Karpas-422 (cell line): ENCODE results near the gene UBR1. TPM values are rescaled to one million over a fixed set of nuclear protein-coding genes. Genes with fewer than 3 reads are reported as not detected.

Experiments used
- DNase-seq: peaks from one replicate; pipeline ENCODE4 v3.0.0-alpha.2; 2015
- H2AFZ ChIP-seq: fragments of 200-600 bp; sonication (generic); 2 replicates; pipeline ENCODE4 v1.6.1; 2014; ENCODE audit warnings: antibody characterized with exemption, low read length, mixed read lengths
- H3K27ac ChIP-seq: fragments of 200-600 bp; sonication (generic); 2 replicates; pipeline ENCODE4 v1.5.1; 2014; ENCODE audit warnings: mild to moderate bottlenecking, low read length, moderate library complexity
- H3K27me3 ChIP-seq: fragments of 200-600 bp; sonication (generic); 2 replicates; pipeline ENCODE4 v1.6.1; 2014; ENCODE audit warnings: low read length, mixed read lengths
- H3K36me3 ChIP-seq: fragments of 200-600 bp; sonication (generic); 2 replicates; pipeline ENCODE4 v1.6.1; 2014; ENCODE audit warnings: low read length, mixed read lengths; ENCODE audit not compliant: insufficient read depth
- H3K4me1 ChIP-seq: fragments of 200-600 bp; sonication (generic); 2 replicates; pipeline ENCODE4 v1.6.1; 2014; ENCODE audit warnings: mild to moderate bottlenecking, low read length, mixed read lengths
- H3K4me2 ChIP-seq: fragments of 200-600 bp; sonication (generic); 2 replicates; pipeline ENCODE4 v1.6.1; 2014; ENCODE audit warnings: low read length, low read depth, mild to moderate bottlenecking; ENCODE audit not compliant: poor library complexity, severe bottlenecking
- H3K4me3 ChIP-seq: fragments of 200-600 bp; sonication (generic); 2 replicates; pipeline ENCODE4 v1.5.1; 2014; ENCODE audit warnings: mild to moderate bottlenecking, antibody characterized with exemption, low read length, mixed read lengths
- H3K79me2 ChIP-seq: fragments of 200-600 bp; sonication (generic); 2 replicates; pipeline ENCODE4 v1.6.1; 2014; ENCODE audit warnings: mild to moderate bottlenecking, low read length, mixed read lengths
- H3K9ac ChIP-seq: fragments of 200-600 bp; sonication (generic); 2 replicates; pipeline ENCODE4 v1.6.0; 2014; ENCODE audit warnings: low read length
- H3K9me2 ChIP-seq: fragments of 200-600 bp; sonication (generic), shearing (Covaris generic); replicated peaks from 2 replicates; pipeline ENCODE4 v1.6.0; 2014; ENCODE audit warnings: mild to moderate bottlenecking, low read length, moderate library complexity; ENCODE audit not compliant: insufficient read depth
- H3K9me3 ChIP-seq: fragments of 300-700, 200-600 bp; sonication (generic); 2 replicates; pipeline ENCODE4 v1.6.1; 2014; ENCODE audit warnings: low read length, mixed read lengths
- H4K20me1 ChIP-seq: fragments of 200-600 bp; sonication (generic); 2 replicates; pipeline ENCODE4 v1.6.1; 2014; ENCODE audit warnings: mild to moderate bottlenecking, antibody characterized with exemption, low read length, low read depth; ENCODE audit not compliant: insufficient read depth
- total RNA-seq: library from RNA; depleted of rRNA; stranded (reverse); fragments of >200 nt; shearing (Covaris generic); gene quantifications from 2 replicates; pipeline ENCODE4 v1.2.3, GENCODE V29; 2014; ENCODE audit warnings: low replicate concordance

The UBR1 gene
- total RNA-seq, 1 experiment from 2014 or later: 56.0 TPM

GRCh38 chr15:42939841-42940240 lies 166.0 kb downstream of the UBR1 start:
- Histone ChIP-seq H3K9me3 (no peaks in the 10 kb centered on the region), H3K4me2 (no peak overlapping the region), H3K9ac (no peak overlapping the region), H3K79me2 (no peaks in the 10 kb centered on the region), H3K27me3 (no peaks in the 10 kb centered on the region), H3K36me3 (peaks cover 9% of the 10 kb centered on the region; the same call in 1 of the 2 replicates), H3K9me2 (no peaks in the 10 kb centered on the region), H3K4me3 (no peak overlapping the region), H2AFZ (no peak overlapping the region), H3K27ac (no peak overlapping the region), H4K20me1 (no peaks in the 10 kb centered on the region), H3K4me1 (no peaks in the 10 kb centered on the region)
- no peak for DNase-seq

- H3K79me2 ChIP-seq: no peaks in the 10 kb centered on the region
Observed at GRCh38 chr15:42937143-42937542, 168.7 kb downstream of the UBR1 start.

DNA sequence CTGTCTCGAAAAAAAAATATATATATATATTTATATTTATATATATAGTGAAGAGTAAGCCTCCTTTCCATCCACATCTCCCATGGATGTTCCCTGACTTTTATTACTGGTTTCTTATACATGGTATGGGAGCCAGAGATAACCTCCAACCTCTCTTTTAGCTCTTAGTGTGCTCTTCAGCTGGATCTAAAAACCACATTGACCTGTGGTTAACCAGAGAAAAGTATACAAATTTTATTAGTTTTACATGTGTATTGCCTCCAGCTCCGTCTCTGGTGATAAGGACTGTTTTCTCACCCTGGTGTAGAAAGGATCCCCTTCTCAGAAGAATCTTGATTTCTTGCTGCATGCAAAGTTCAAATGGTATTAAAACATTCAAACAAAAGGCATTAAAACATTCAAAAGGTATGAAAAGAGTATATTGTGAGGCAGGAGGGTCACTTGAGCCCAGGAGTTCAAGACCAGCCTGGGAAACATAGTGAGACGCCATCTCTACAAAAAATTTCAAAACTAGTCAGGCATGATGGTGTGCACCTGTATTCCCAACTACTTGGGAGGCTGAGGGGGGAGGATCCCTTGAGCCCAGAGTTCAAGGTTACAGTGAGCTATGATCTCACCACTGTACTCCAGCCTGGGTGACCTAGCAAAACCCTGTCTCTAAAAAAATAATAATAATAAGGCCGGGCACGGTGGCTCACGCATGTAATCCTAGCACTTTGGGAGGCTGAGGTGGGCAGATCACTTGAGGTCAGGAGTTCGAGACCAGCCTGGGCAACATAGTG lies 171.8 kb downstream of the UBR1 start:
- no peak for DNase-seq
- H3K4me2 ChIP-seq: no peak overlapping the region
- no peaks in the 10 kb centered on the region for H3K9me3 ChIP-seq
- no peaks in the 10 kb centered on the region for H3K27me3 ChIP-seq
- no peaks in the 10 kb centered on the region for H3K36me3 ChIP-seq
- H4K20me1 ChIP-seq: no peaks in the 10 kb centered on the region
- no peak overlapping the region for H3K4me3 ChIP-seq
- no peaks in the 10 kb centered on the region for H3K79me2 ChIP-seq
- H3K9ac ChIP-seq: no peak overlapping the region
- H3K9me2 ChIP-seq: no peaks in the 10 kb centered on the region
- H2AFZ ChIP-seq: no peak overlapping the region
- no peaks in the 10 kb centered on the region for H3K4me1 ChIP-seq
- H3K27ac ChIP-seq: no peak overlapping the region

More at GRCh38 chr15:42937143-42937542, 168.7 kb downstream of the UBR1 start:
- Histone ChIP-seq H3K4me2 (no peak overlapping the region), H3K9me3 (no peaks in the 10 kb centered on the region), H3K9me2 (no peaks in the 10 kb centered on the region), H3K9ac (no peak overlapping the region), H3K36me3 (no peaks in the 10 kb centered on the region), H2AFZ (no peak overlapping the region), H4K20me1 (no peaks in the 10 kb centered on the region), H3K4me1 (no peaks in the 10 kb centered on the region), H3K27me3 (no peaks in the 10 kb centered on the region), H3K4me3 (no peak overlapping the region), H3K27ac (no peak overlapping the region)
- DNase-seq: no peak

- Histone ChIP-seq H2AFZ (no peak overlapping the region), H3K9ac (no peak overlapping the region)
Observed at GRCh38 chr15:42932833-42933515, 172.9 kb downstream of the UBR1 start.

GRCh38 chr15:42931702-42932486 lies 173.9 kb downstream of the UBR1 start:
- Histone ChIP-seq H3K4me1 (no peaks in the 10 kb centered on the region), H3K9me2 (no peaks in the 10 kb centered on the region), H3K27me3 (no peaks in the 10 kb centered on the region), H3K79me2 (no peaks in the 10 kb centered on the region), H3K36me3 (no peaks in the 10 kb centered on the region), H3K9me3 (no peaks in the 10 kb centered on the region), H2AFZ (no peak overlapping the region), H3K9ac (no peak overlapping the region), H3K4me3 (no peak overlapping the region), H3K27ac (no peak overlapping the region), H4K20me1 (no peaks in the 10 kb centered on the region), H3K4me2 (no peak overlapping the region)
- DNase-seq: no peak

More at GRCh38 chr15:42932833-42933515, 172.9 kb downstream of the UBR1 start:
- Histone ChIP-seq H3K9me2 (no peaks in the 10 kb centered on the region), H3K27me3 (no peaks in the 10 kb centered on the region), H3K27ac (no peak overlapping the region), H3K79me2 (no peaks in the 10 kb centered on the region), H3K4me3 (no peak overlapping the region), H3K9me3 (no peaks in the 10 kb centered on the region), H3K36me3 (no peaks in the 10 kb centered on the region), H3K4me1 (no peaks in the 10 kb centered on the region), H4K20me1 (no peaks in the 10 kb centered on the region), H3K4me2 (no peak overlapping the region)
- no peak for DNase-seq

DNA sequence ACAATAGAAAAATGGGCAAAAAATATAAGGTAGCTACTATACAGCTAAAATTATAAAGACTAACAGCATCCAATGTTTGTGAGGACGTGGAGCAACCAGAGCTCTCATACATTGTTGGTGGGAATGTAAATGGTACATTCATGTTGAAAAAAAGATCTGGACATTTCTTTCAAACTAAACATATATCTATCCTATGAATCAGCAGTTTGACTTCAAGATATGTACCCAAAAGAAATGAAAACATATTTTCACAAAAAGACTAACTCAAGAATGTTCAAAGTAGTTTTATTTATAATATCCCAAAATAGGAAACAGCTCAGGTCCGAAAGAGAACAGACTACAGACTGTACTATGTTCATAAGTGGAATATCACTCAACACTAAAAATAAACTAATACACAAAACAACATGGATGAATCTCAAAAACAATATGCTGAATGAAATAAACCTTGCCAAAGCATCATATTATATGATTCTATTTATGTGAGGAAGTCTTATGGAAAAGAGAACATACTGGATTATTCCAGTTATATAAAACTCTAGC lies 176.5 kb downstream of the UBR1 start:
- no peak overlapping the region for H3K4me3 ChIP-seq
- no peaks in the 10 kb centered on the region for H4K20me1 ChIP-seq
- no peak overlapping the region for H3K4me2 ChIP-seq
- H3K9ac ChIP-seq: no peak overlapping the region
- H3K9me2 ChIP-seq: no peaks in the 10 kb centered on the region
- no peaks in the 10 kb centered on the region for H3K9me3 ChIP-seq
- no peaks in the 10 kb centered on the region for H3K27me3 ChIP-seq
- no peak for DNase-seq
- no peak overlapping the region for H2AFZ ChIP-seq
- no peaks in the 10 kb centered on the region for H3K79me2 ChIP-seq
- H3K27ac ChIP-seq: no peak overlapping the region
- H3K4me1 ChIP-seq: no peaks in the 10 kb centered on the region
- no peaks in the 10 kb centered on the region for H3K36me3 ChIP-seq

GRCh38 chr15:42921342-42921731 lies 184.5 kb downstream of the UBR1 start:
- H2AFZ ChIP-seq: peak overlapping the region; percentile 100
- peak; percentile 61 for DNase-seq
- peaks cover 39% of the 10 kb centered on the region for H3K79me2 ChIP-seq
- H4K20me1 ChIP-seq: no peaks in the 10 kb centered on the region
- no peaks in the 10 kb centered on the region for H3K27me3 ChIP-seq
- no peak overlapping the region for H3K27ac ChIP-seq
- peak overlapping the region; percentile 98 for H3K4me2 ChIP-seq
- H3K36me3 ChIP-seq: no peaks in the 10 kb centered on the region
- peak overlapping the region; percentile 87 for H3K4me3 ChIP-seq
- peak overlapping the region; percentile 74 for H3K9ac ChIP-seq
- no peaks in the 10 kb centered on the region for H3K9me2 ChIP-seq
- peaks cover 38% of the 10 kb centered on the region for H3K4me1 ChIP-seq
- no peaks in the 10 kb centered on the region for H3K9me3 ChIP-seq
